Measurements from ENCODE around the gene NAT14. TPM values are rescaled to one million over a fixed set of nuclear protein-coding genes. Genes with fewer than 3 reads are reported as not detected.

Gene NAT14
- total RNA-seq, 1 experiment from 2014 or later = 45.2 TPM

- no peak overlapping the region for H3K27ac Mint-ChIP-seq (ENCODE audit: unreplicated experiment)
- no TSS peak for BruUV-seq (replicated peaks)
- CTCF ChIA-PET = no interaction called here
- POLR2A ChIA-PET = no interaction called here
- no peaks in the 10 kb centered on the region; the same call in none of the 2 replicates for H3K36me3 ChIP-seq (ENCODE audit: control insufficient read depth, insufficient read depth, low read length)
- H3K27me3 ChIP-seq (replicated peaks; ENCODE audit: control insufficient read depth, insufficient read depth, low read length) = peaks cover 2% of the 10 kb centered on the region; the same call in 1 of the 2 replicates
- no peaks in the 10 kb centered on the region for H3K9me3 Mint-ChIP-seq (ENCODE audit: unreplicated experiment)
- DNase-seq = no peak
- no peak overlapping the region for H3K4me3 Mint-ChIP-seq (ENCODE audit: unreplicated experiment)
- H3K9me3 ChIP-seq = no peaks in the 10 kb centered on the region
- H3K27me3 Mint-ChIP-seq (ENCODE audit: insufficient read depth, unreplicated experiment) = peaks cover 11% of the 10 kb centered on the region
- peaks cover 15% of the 10 kb centered on the region for H3K36me3 Mint-ChIP-seq (ENCODE audit: insufficient read depth, unreplicated experiment)
- peaks cover 30% of the 10 kb centered on the region for H3K4me1 ChIP-seq
- TF ChIP-seq CTCF (IDR thresholded peaks at IDR 0.05; ENCODE audit: insufficient read depth in 1 of 2, low read depth in 1 of 2, low read length in 1 of 2, severe bottlenecking in 1 of 2, unreplicated experiment in 1 of 2) = no peak
- intact Hi-C loops (cut with micrococcal nuclease; ENCODE audit: unreplicated experiment) = no loop called here
- H3K4me3 ChIP-seq (ENCODE audit: low read depth, low read length) = no peak overlapping the region
- peaks cover 15% of the 10 kb centered on the region for H3K4me1 Mint-ChIP-seq (ENCODE audit: low read depth, unreplicated experiment)
Measured at GRCh38 chr19:55455576-55456235, 29.3 kb upstream of the NAT14 start.

GRCh38 chr19:55456347-55456746 lies 28.6 kb upstream of the NAT14 start:
- POLR2A ChIA-PET = no interaction called here
- Histone ChIP-seq H3K27me3 (replicated peaks; ENCODE audit: control insufficient read depth, insufficient read depth, low read length) (no peaks in the 10 kb centered on the region), H3K36me3 (ENCODE audit: control insufficient read depth, insufficient read depth, low read length) (no peaks in the 10 kb centered on the region; the same call in none of the 2 replicates), H3K9me3 (no peaks in the 10 kb centered on the region), H3K4me1 (peaks cover 31% of the 10 kb centered on the region), H3K4me3 (ENCODE audit: low read depth, low read length) (no peak overlapping the region)
- CTCF ChIA-PET = no interaction called here
- BruUV-seq (replicated peaks) = no TSS peak
- Mint-ChIP-seq H3K27ac (ENCODE audit: unreplicated experiment) (no peak overlapping the region), H3K4me1 (ENCODE audit: low read depth, unreplicated experiment) (peaks cover 15% of the 10 kb centered on the region), H3K27me3 (ENCODE audit: insufficient read depth, unreplicated experiment) (peaks cover 9% of the 10 kb centered on the region), H3K36me3 (ENCODE audit: insufficient read depth, unreplicated experiment) (peaks cover 17% of the 10 kb centered on the region), H3K4me3 (ENCODE audit: unreplicated experiment) (no peak overlapping the region), H3K9me3 (ENCODE audit: unreplicated experiment) (no peaks in the 10 kb centered on the region)
- no peak for TF ChIP-seq CTCF (IDR thresholded peaks at IDR 0.05; ENCODE audit: insufficient read depth in 1 of 2, low read depth in 1 of 2, low read length in 1 of 2, severe bottlenecking in 1 of 2, unreplicated experiment in 1 of 2)
- DNase-seq = no peak
- intact Hi-C loops (cut with micrococcal nuclease; ENCODE audit: unreplicated experiment) = no loop called here

- no peaks in the 10 kb centered on the region for H3K9me3 ChIP-seq
- peaks cover 26% of the 10 kb centered on the region for H3K4me1 ChIP-seq
- CTCF ChIA-PET = no interaction called here
- POLR2A ChIA-PET = no interaction called here
- no peak for DNase-seq
- intact Hi-C loops (cut with micrococcal nuclease; ENCODE audit: unreplicated experiment) = no loop called here
- H3K4me1 Mint-ChIP-seq (ENCODE audit: low read depth, unreplicated experiment) = peaks cover 15% of the 10 kb centered on the region
- no peak overlapping the region for H3K27ac Mint-ChIP-seq (ENCODE audit: unreplicated experiment)
- H3K4me3 Mint-ChIP-seq (ENCODE audit: unreplicated experiment) = no peak overlapping the region
- H3K36me3 Mint-ChIP-seq (ENCODE audit: insufficient read depth, unreplicated experiment) = peaks cover 28% of the 10 kb centered on the region
- no peaks in the 10 kb centered on the region; the same call in none of the 2 replicates for H3K36me3 ChIP-seq (ENCODE audit: control insufficient read depth, insufficient read depth, low read length)
- H3K27me3 ChIP-seq (replicated peaks; ENCODE audit: control insufficient read depth, insufficient read depth, low read length) = no peaks in the 10 kb centered on the region
- peaks cover 4% of the 10 kb centered on the region for H3K27me3 Mint-ChIP-seq (ENCODE audit: insufficient read depth, unreplicated experiment)
- TF ChIP-seq CTCF (IDR thresholded peaks at IDR 0.05; ENCODE audit: insufficient read depth in 1 of 2, low read depth in 1 of 2, low read length in 1 of 2, severe bottlenecking in 1 of 2, unreplicated experiment in 1 of 2) = no peak
- BruUV-seq (replicated peaks) = no TSS peak
- no peaks in the 10 kb centered on the region for H3K9me3 Mint-ChIP-seq (ENCODE audit: unreplicated experiment)
- H3K4me3 ChIP-seq (ENCODE audit: low read depth, low read length) = no peak overlapping the region
Measured at GRCh38 chr19:55457683-55458457, 27.1 kb upstream of the NAT14 start.

Data from Caco-2 (cell line).